Measurements from ENCODE around the gene PANX2. TPM values are rescaled to one million over a fixed set of nuclear protein-coding genes. Genes with fewer than 3 reads are reported as not detected.

The PANX2 gene
- total and polyA plus RNA-seq, 2 of the 13 experiments (the other 11 are each of a cell fraction or from before 2014, with no cell fraction given) = 0.15 to 1.1 TPM

- TF ChIP-seq PREB (CRISPR knock-in tag; IDR thresholded peaks at IDR 0.05) (no peak), ZNF841 (CRISPR knock-in tag; IDR thresholded peaks at IDR 0.05; ENCODE audit: borderline replicate concordance) (no peak), ZNF703 (CRISPR knock-in tag; IDR thresholded peaks at IDR 0.05; ENCODE audit: borderline replicate concordance) (no peak)
Observed at GRCh38 chr22:50177537-50178470, 7.3 kb downstream of the PANX2 start (continued).

GRCh38 chr22:50178471-50178864 is 7.9 kb downstream of the PANX2 start:
- peaks cover 11% of the 10 kb centered on the region for H3K4me1 ChIP-seq (ENCODE audit: insufficient read depth, low read length)
- no peaks in the 10 kb centered on the region for H4K20me1 ChIP-seq (ENCODE audit: insufficient read depth, low read length)
- POLR2A ChIA-PET = no interaction called here
- no peaks in the 10 kb centered on the region; a peak in 1 of 5 replicates for H3K27me3 ChIP-seq (ENCODE audit: control insufficient read depth in 1 of 2, insufficient read depth in 2 of 2, low read length in 2 of 2)
- in situ Hi-C loops (cut with HindIII; ENCODE audit: extremely low pct_ligation_motif_present, low pct_unique_long_range_greater_than_20kb) = no loop called here
- no peaks in the 10 kb centered on the region for H3K9me3 ChIP-seq (ENCODE audit: low read length)
- H3K36me3 ChIP-seq (replicated peaks in 1 of 2; ENCODE audit: control insufficient read depth in 1 of 2, insufficient read depth in 2 of 2, low read length in 2 of 2) = no peaks in the 10 kb centered on the region
- H3K4me2 ChIP-seq (ENCODE audit: low read depth, low read length) = no peak overlapping the region
- intact Hi-C loops (cut with micrococcal nuclease; ENCODE audit: unreplicated experiment) = no loop called here
- no peak overlapping the region for H3K9ac ChIP-seq (ENCODE audit: insufficient read depth, low read depth, low read length)
- CTCF ChIA-PET (ENCODE audit: low intra/inter-chr PET ratio, low total read pairs) = no interaction called here
- no peak for ATAC-seq
- no peak for DNase-seq (ENCODE audit: low spot score)
- no peak overlapping the region for H2AFZ ChIP-seq (ENCODE audit: low read length)
- H3K4me3 ChIP-seq (replicated peaks in 1 of 3; ENCODE audit: insufficient read depth in 1 of 3, low read depth in 2 of 3, low read length in 3 of 3) = no peak overlapping the region
- H3K79me2 ChIP-seq (ENCODE audit: insufficient read depth, low read length) = no peaks in the 10 kb centered on the region
- BruUV-seq (replicated peaks) = no TSS peak
- WGBS (ENCODE audit: low lambda C conversion rate) = 90% methylated on average over 4 of the region's 22 CpGs
- no peak overlapping the region for H3K27ac ChIP-seq (ENCODE audit: extremely low read length, insufficient read depth, low read length)
- FAIRE-seq = no peak
- TF ChIP-seq NR0B2 (CRISPR knock-in tag; IDR thresholded peaks at IDR 0.05) (no peak), PAX8 (CRISPR knock-in tag; IDR thresholded peaks at IDR 0.05; ENCODE audit: borderline replicate concordance) (no peak), ZEB1 (IDR thresholded peaks at IDR 0.05; ENCODE audit: insufficient replicate concordance, low read depth) (no peak), ZNF720 (CRISPR knock-in tag; IDR thresholded peaks at IDR 0.05) (no peak), ZNF121 (CRISPR knock-in tag; IDR thresholded peaks at IDR 0.05) (no peak), KLF13 (CRISPR knock-in tag; IDR thresholded peaks at IDR 0.05) (no peak), BRF2 (CRISPR knock-in tag; IDR thresholded peaks at IDR 0.05) (no peak), RXRA (CRISPR knock-in tag; IDR thresholded peaks at IDR 0.05) (no peak), CBFB (CRISPR knock-in tag; IDR thresholded peaks at IDR 0.05) (no peak), PAF1 (CRISPR knock-in tag; IDR thresholded peaks at IDR 0.05) (no peak), UBTF (CRISPR knock-in tag; IDR thresholded peaks at IDR 0.05) (no peak), SETDB1 (CRISPR knock-in tag; IDR thresholded peaks at IDR 0.05; ENCODE audit: borderline replicate concordance) (no peak)

Measured in HepG2 (cell line).